ENCODE measurements around the gene SOWAHA.

DNA sequence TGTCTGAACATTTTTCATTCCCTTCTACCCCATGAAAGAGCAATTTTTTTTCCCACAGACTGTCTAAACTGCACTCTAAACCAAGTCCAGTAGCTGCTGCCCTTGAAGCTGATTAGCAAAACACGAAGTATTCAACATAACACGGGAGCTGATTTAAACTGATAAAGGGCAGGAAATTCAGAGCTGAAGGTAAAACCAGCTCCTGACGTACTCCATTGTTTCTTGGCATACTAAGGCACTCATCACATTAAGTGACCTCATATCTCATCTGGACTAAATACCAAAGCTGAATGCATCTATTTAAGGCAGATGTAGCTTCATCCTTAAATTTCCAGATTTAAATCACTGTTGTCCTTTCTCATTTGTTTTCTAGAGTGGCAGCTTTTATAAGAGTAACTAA, 41.2 kb downstream of the SOWAHA start:
- TF ChIP-seq SMC3 (conservative IDR thresholded peaks at IDR 0.05; ENCODE audit: poor library complexity) (no peak), EZH2 (IDR thresholded peaks at IDR 0.05; ENCODE audit: borderline replicate concordance, insufficient read depth, low read length, poor library complexity, severe bottlenecking) (no peak), EP300 (conservative IDR thresholded peaks at IDR 0.05; ENCODE audit: poor library complexity, severe bottlenecking) (no peak), POLR2AphosphoS5 (IDR thresholded peaks at IDR 0.05) (no peak), TAF1 (IDR thresholded peaks at IDR 0.05; ENCODE audit: low read depth) (no peak)
- TF ChIP-seq, protein P1, sequence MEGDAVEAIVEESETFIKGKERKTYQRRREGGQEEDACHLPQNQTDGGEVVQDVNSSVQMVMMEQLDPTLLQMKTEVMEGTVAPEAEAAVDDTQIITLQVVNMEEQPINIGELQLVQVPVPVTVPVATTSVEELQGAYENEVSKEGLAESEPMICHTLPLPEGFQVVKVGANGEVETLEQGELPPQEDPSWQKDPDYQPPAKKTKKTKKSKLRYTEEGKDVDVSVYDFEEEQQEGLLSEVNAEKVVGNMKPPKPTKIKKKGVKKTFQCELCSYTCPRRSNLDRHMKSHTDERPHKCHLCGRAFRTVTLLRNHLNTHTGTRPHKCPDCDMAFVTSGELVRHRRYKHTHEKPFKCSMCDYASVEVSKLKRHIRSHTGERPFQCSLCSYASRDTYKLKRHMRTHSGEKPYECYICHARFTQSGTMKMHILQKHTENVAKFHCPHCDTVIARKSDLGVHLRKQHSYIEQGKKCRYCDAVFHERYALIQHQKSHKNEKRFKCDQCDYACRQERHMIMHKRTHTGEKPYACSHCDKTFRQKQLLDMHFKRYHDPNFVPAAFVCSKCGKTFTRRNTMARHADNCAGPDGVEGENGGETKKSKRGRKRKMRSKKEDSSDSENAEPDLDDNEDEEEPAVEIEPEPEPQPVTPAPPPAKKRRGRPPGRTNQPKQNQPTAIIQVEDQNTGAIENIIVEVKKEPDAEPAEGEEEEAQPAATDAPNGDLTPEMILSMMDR (IDR thresholded peaks at IDR 0.05; ENCODE audit: poor library complexity, severe bottlenecking), result no peak
- TF ChIP-seq, protein P2, sequence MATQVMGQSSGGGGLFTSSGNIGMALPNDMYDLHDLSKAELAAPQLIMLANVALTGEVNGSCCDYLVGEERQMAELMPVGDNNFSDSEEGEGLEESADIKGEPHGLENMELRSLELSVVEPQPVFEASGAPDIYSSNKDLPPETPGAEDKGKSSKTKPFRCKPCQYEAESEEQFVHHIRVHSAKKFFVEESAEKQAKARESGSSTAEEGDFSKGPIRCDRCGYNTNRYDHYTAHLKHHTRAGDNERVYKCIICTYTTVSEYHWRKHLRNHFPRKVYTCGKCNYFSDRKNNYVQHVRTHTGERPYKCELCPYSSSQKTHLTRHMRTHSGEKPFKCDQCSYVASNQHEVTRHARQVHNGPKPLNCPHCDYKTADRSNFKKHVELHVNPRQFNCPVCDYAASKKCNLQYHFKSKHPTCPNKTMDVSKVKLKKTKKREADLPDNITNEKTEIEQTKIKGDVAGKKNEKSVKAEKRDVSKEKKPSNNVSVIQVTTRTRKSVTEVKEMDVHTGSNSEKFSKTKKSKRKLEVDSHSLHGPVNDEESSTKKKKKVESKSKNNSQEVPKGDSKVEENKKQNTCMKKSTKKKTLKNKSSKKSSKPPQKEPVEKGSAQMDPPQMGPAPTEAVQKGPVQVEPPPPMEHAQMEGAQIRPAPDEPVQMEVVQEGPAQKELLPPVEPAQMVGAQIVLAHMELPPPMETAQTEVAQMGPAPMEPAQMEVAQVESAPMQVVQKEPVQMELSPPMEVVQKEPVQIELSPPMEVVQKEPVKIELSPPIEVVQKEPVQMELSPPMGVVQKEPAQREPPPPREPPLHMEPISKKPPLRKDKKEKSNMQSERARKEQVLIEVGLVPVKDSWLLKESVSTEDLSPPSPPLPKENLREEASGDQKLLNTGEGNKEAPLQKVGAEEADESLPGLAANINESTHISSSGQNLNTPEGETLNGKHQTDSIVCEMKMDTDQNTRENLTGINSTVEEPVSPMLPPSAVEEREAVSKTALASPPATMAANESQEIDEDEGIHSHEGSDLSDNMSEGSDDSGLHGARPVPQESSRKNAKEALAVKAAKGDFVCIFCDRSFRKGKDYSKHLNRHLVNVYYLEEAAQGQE (IDR thresholded peaks at IDR 0.05; ENCODE audit: borderline replicate concordance), result no peak

All from neural cell (in vitro differentiated cells).